ENCODE data around the gene HK2. TPM values are rescaled to one million over a fixed set of nuclear protein-coding genes. Genes with fewer than 3 reads are reported as not detected.
"Not testable (repeated sequence)": the region's sequence is repeated elsewhere in the genome, so short reads cannot be mapped to it uniquely, and the experiment has no call there.

The HK2 gene
- 13.3 and 18.2 TPM in 2 replicates for total RNA-seq (2014; rRNA removed; shearing (Covaris generic))
- polyA plus RNA-seq (2015; cell fraction: cytosol; rRNA removed), result 40.3 and 50.9 TPM in 2 replicates
- polyA plus RNA-seq (2015; cell fraction: nucleus; rRNA removed), result 132 and 148 TPM in 2 replicates

GRCh38 chr2:74833418-74834233, at the start of gene HK2:
Gene HK2, plus strand, starts transcription at chr2:74834127. Its CDS starts 454 bp downstream, at chr2:74834581.
- peak; percentile 85 for DNase-seq (ENCODE audit: low read depth)

GRCh38 chr2:74789271-74789670, 44.7 kb upstream of the HK2 start:
- DNase-seq (ENCODE audit: low read depth), result no peak

GRCh38 chr2:74792282-74792681, 41.6 kb upstream of the HK2 start:
- no peak for DNase-seq (ENCODE audit: low read depth)

GRCh38 chr2:74794878-74795277, 39.0 kb upstream of the HK2 start:
- DNase-seq (ENCODE audit: low read depth), result not testable (repeated sequence)

GRCh38 chr2:74806355-74806839, 27.5 kb upstream of the HK2 start:
- no peak for DNase-seq (ENCODE audit: low read depth)

GRCh38 chr2:74806920-74807319, 27.0 kb upstream of the HK2 start:
- no peak for DNase-seq (ENCODE audit: low read depth)

- DNase-seq (ENCODE audit: low read depth), result no peak
These were observed 20.9 kb upstream of the HK2 start for GRCh38 chr2:74812787-74813590.

GRCh38 chr2:74814102-74814501, 19.8 kb upstream of the HK2 start:
- DNase-seq (ENCODE audit: low read depth), result no peak

GRCh38 chr2:74815941-74816340, 18.0 kb upstream of the HK2 start:
- no peak for DNase-seq (ENCODE audit: low read depth)

GRCh38 chr2:74816540-74817303, 17.2 kb upstream of the HK2 start:
- DNase-seq (ENCODE audit: low read depth), result no peak

- no peak for DNase-seq (ENCODE audit: low read depth)
These were observed 16.6 kb upstream of the HK2 start for GRCh38 chr2:74817304-74817675.

GRCh38 chr2:74819702-74820101, 14.2 kb upstream of the HK2 start:
- no peak for DNase-seq (ENCODE audit: low read depth)

- DNase-seq (ENCODE audit: low read depth), result no peak
These were observed 12.5 kb upstream of the HK2 start for GRCh38 chr2:74821177-74822126.

- DNase-seq (ENCODE audit: low read depth), result no peak
These were observed 11.0 kb upstream of the HK2 start for GRCh38 chr2:74822771-74823566.

- DNase-seq (ENCODE audit: low read depth), result no peak
These were observed 9.2 kb upstream of the HK2 start for GRCh38 chr2:74824679-74825078.

- DNase-seq (ENCODE audit: low read depth), result no peak
These were observed 5.4 kb upstream of the HK2 start for GRCh38 chr2:74828543-74828942.

GRCh38 chr2:74831693-74832530, 2.0 kb upstream of the HK2 start:
- peak; percentile 85 for DNase-seq (ENCODE audit: low read depth)

GRCh38 chr2:74834234-74834791, 386 bp downstream of the HK2 start:
- DNase-seq (ENCODE audit: low read depth), result not testable (repeated sequence)
